HG03066 (cell line): ENCODE data around the gene WDR59.

Experiments used
- ATAC-seq: cut with Tn5 transposase; IDR thresholded peaks from one replicate; pipeline ENCODE4 v1.9.1; 2021; ENCODE audit warnings: low read depth; ENCODE audit not compliant: unreplicated experiment

The WDR59 gene

DNA sequence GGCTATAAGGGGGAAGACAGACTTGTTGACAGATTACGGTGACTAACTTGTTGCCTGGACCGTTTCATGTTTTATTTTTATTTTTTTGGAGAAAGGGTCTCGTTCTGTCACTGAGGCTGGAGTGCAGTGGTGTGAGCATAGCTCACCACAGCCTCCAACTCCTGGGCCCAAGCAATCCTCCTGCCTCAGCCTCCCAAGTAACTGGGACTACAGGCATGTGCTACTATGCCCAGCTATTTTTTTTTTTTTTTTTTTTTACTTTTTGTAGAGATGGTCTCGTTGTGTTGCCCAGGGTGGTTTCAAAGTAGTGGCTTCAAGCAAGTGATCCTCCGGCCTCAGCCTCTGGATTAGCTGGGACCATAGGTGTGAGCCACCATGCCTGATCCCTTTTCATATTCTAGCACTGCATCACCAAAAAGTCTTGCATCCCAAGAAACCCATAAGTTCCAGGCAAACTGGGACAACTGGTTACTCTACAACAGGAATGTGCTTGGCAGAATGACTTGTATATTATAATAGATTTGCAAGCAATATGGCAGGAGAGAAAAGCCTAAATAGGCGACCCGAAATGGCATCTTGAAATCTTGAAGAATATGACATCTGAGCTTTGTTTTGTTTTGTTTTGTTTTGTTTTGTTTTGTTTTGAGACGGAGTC is 2.2 kb upstream of the WDR59 start:
- ATAC-seq = no peak

DNA sequence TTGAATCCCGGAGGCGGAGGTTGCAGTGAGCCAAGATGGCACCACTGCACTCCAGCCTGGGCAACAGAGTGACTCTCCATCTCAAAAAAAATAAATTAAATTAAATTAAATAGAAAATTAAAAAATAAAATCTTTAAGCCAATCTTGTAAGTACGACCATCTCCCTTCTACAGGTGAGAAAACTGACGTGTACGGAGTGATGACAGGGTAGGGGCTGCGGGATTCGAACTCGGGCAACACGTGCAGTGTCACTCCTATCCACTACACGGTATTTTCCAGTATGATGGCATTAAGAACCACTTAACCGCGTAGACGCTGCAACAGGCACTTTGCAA is 762 bp downstream of the WDR59 start:
- ATAC-seq = no peak

DNA sequence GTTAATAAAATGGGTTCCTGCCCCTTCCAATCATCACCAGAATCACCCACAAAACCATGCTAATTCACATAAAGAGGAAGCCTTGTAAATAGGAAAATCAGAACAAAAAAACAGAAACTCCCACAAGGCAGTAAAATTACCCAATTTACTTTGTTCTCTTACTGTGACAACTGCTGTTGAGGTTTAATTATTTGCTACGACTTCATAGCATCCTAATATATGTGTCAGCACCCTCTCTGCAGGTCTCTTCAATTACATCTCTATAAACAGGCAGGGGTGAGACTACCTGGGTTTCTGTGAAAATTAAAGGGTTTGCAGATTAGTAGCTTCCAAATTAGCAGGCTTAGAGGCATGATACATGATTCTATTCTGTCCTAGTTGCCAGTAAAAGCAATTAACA is 2.7 kb downstream of the WDR59 start:
- ATAC-seq = no peak

DNA sequence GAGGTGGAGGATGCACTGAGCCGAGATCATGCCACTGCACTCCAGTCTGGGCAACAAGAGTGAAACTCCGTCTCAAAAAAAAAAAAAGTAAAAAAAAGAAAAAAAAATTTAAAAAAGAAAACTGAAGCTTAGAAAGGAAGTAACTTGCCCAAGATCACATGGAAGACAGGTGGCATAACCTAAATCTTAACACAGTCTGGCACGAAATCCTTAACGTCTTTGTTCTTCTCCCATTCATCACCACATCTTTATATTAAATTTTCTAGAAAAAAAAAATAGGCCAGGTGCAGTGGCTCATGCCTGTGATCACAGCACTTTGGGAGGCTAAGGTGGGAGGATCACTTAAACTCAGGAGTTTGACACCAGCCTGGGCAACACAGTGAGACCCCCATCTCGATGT is 9.3 kb downstream of the WDR59 start:
- ATAC-seq = no peak

DNA sequence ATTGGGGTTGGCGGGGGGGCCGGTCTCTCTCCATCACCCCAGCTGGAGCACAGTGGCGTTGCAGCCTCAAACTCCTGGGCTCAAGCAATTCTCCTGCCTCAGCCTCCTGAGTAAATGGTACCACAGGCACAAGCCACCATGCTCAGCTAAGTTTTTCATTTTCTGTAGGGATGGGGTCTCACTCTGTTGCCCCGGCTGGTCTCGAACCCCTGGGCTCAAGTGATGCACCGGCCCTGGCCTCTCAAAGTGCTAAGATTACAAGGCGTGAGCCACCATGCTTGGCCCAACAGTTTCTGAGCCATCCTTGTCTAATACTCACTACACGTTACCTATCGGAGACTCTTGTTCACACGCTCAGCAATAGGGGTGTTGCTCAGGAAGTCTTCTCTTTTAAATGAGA is 11.6 kb downstream of the WDR59 start:
- no peak for ATAC-seq

DNA sequence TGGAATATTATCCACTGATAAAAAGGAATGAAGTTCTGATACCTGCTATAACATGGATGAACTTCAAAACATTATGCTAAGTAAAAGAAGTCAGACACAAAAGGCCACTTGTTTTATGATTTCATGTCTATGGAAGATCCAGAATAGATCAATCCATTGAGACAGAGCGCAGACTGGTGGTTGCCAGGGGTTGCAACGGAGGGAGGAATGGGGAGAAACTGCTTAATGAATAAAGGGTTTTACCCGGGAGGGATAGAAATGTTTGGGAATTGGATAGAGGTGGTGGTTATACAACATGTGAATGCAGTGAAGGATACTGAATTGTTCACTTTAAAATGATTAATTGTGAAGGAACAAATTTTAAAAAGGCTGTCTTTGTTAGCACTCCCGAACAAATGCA is 30.2 kb downstream of the WDR59 start:
- no peak for ATAC-seq

DNA sequence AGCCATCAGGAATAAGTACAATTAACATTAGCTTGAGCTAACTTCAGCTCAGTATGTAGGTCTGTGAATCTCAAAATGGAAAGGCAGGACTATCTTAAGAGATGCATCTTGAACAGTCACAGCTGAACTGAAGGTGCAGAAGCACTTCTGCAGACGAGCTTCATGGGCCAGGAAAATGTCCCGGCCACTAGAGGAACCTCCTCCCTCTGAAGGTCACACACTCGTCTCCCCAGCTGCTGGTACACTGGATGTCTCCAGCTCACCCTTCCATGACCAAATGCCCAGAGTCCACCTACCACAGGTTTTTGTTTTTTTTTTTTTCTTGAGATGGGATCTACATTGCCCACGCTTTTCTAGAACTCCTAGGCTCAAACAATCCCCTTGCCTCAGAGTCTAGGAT is 33.2 kb downstream of the WDR59 start:
- no peak for ATAC-seq

DNA sequence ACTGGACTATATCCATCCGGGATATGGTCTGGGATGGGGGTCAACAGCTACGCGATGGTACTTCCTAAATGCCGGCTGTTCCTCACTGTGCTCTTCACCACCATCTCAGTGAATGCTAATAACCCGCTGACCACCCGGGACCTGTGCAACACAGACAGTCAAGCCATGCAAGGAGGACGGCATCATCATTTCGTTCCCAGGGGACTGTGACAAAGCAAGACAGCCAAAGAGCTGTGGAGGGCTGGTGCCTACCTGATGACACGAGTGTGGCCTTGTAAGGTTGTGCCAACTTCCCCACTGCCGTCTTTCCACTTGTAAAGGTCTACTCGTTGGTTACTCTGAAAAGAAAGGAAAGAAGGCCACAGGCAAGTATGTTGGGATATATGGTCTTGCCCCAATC is 33.7 kb downstream of the WDR59 start:
- ATAC-seq = no peak

DNA sequence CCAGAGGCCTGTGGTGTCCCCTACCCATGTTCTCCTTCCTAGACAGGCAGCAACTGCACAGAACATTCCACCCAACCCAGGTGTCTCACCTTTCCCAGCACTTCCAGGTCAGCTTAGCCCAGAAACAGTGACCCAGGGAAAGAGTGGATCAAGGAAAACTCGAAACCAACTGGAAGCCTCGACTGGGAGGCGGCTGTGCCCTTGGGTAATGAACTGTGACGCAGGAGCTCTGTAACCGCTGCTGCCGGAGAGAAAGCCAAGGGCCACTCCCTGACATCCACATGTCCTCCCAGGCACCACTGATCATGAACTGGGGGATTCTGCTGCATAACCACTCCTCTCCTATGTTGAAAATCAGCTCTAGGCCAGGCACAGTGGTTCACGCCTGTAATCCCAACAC is 34.4 kb downstream of the WDR59 start:
- no peak for ATAC-seq

DNA sequence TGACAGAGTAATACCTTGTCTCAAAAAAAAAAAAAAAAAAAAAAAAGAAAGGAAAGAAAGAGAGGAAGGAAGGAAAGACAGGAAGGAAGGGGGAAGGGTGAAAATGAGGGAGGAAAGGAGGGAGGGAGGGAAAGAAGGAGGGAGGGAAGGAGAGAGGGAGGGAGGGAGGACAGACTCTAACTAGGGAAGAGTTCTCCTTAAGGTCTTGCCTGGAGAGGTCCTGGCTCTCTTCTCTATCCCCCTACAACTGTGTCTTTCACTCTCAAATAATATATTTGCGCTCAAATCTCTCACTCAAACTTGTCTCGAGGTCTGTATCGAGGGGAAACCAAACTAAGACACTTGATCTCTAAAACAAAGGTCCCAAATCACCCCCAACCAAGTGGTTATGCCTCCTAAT is 35.6 kb downstream of the WDR59 start:
- no peak for ATAC-seq

DNA sequence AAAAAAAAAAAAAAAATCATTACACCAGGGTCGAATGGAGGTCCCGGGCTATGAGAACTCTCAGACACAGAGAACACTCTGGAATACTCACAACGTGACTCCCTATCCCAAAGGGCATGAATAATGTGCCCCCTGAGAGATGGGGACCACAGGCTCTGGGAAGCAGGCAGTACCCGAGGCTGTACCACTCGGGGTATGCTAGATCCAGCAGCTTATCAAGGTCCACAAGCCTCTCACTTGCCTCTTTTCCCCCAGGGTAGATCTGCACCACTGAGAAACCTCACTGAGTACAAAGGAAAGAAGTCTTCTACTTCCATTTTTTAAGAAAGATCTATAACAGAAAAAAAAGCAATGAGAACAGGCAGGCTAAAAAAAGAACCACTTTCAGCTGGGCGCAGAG is 40.5 kb downstream of the WDR59 start:
- no peak for ATAC-seq

DNA sequence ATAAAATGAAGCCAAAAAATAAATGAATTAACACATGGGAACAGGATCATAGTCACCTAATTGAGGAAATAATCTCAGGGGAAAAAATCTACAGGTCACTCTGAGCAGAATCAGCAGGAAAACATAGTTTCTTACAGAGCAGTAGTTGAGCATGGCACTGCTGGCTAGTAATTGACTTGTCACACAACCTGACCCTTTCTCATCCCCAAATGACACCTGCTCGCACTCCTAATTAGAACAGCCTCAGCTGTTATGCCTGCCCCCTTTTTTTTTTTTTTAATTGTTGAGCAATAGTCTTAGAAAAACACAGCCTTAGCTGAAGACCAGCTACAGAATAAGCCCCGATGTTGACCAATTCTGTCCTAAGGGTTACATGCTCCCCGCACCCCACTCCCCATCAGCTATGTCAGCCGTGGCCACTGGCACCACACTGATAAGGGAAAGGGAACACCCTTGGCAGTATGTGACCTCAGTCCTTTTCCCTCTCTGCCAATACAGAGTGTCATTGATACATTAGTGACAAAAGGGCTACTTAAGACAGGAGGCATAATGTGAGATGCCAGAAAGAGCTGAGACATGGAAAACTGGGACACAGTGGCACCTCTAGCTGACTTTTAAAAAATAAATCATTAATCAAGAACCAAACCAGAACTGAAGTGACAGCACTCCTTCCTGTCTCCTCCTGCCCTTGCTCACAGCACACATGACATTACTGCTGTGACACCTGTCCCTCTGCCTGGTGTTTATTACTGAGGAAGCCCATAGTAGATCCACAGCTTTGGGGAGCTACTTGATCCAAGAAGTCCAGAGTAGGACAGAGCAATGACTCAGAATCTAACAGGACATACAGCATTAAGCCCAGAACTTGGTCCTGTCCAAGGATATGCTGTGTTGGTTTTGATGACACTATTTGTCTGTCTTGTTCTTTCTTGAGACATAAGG is 41.7 kb downstream of the WDR59 start:
- ATAC-seq = no peak

DNA sequence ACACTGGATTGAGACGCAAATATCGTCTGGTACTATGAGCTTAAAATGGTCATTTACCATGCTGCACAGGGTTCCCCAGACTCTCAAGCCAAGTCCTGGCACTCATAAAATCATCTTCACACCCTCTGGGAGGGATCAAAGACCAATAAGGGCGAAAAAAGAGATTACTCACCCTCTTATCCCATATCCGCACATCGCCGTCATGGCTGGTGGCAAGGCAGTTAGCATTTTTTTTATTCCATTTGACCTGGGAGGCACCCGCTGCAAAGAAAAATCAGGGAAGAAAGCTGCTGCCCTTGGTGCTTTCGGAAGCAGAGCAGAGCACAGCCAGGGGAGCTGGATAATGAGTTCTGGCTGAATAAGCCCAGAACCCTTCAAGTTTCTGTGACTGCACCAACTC is 42.4 kb downstream of the WDR59 start:
- no peak for ATAC-seq

DNA sequence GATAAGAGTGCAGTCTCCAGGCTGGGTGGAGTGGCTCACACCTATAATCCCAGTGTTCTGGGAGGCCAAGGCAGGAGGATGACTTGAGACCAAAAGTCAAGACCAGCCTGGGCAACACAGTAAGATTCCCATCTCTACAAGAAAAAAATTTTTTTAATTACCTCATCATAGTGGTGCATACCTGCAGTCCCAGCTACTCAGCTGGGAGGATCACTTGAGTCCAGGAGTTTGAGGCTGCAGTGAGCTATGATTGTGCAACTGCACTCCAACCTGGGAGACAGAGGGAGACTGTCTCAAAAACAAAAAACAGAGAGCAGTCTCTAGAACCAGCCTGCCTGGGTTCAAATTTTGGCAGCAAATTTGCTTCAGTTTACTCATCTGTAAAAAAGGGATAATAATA is 45.2 kb downstream of the WDR59 start:
- ATAC-seq = no peak

DNA sequence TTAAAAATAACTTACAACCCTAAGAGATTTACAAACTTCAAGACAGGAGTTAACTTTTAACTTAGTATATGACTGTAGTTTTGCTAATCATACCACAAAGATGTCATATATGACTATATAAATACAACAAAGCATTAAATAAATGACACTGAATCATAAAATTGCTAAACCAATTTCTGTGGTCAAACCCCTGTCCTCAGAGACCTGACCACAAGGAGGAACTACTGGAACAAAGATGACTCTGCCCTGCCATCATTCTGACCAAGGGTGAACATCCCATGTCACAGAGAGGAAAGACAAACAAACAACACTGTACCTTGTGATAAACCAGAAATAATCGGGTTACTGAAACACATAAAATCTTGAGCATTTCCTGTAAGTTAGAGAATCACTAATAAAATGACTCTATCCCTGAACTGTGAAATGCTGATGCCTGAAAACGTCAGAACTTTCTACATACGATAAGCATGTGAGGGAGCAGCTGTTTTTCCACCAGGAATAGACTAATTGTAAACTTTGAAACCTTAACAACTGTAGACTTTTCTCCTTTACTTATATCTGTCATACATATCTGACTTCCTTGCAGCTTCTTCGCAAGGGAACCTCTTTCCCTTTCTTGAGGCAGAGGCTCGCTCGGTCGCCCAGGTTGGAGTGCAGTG is 47.9 kb downstream of the WDR59 start:
- peak; percentile 76 for ATAC-seq

DNA sequence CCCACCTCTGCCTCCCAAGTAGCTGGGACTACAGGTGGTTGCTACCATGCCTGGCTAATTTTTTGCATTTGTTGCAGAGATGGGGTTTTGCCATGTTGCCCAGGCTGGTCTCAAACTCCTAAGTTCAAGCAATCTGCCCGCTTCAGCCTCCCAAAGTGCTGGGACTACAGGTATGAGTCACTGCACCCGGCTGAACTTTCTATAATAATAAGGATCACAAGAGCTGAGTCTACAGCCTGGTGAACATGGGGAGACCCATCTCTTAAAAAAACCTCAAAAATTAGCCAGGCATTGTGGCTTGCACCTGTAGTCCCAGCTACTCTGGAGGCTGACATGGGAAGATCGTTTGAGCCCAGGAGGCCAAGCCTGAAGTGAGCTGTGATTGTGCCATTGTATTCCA is 53.5 kb downstream of the WDR59 start:
- no peak for ATAC-seq

DNA sequence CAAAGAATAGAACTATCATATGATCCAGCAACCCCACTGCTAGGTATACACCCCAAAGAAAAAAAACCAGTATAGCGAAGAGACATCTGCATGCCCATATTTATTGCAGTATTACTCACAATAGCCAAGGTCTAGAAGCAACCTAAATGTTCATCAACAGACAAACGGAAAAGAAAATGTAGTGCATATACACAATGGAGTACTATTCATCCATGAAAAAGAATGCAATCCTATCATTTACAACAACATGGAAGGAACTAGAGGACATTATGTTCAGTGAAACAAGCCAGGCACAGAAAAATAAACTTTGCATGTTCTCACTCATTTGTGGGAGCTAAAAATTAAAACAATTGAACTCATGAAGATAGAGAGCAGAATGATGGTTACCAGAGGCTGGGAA is 55.3 kb downstream of the WDR59 start:
- no peak for ATAC-seq

DNA sequence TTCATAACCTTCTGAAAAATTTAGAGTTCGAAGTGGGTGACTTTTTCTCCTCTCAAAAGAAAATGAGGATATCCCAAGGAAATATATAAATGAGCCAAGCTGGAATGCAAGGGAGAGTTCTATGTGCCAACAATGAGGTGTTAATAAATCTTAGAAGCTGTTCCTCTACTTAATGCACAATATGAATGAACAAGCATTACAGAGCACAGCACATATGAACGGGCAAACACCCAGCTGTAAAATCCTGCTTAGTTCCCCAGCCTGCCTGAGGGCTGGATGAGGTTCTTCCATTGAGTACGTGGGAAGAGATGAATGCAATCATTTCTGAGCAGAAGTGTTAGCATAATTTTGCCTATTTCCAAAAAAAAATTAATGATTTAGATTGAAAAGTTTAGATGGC is 58.1 kb downstream of the WDR59 start:
- ATAC-seq = no peak

DNA sequence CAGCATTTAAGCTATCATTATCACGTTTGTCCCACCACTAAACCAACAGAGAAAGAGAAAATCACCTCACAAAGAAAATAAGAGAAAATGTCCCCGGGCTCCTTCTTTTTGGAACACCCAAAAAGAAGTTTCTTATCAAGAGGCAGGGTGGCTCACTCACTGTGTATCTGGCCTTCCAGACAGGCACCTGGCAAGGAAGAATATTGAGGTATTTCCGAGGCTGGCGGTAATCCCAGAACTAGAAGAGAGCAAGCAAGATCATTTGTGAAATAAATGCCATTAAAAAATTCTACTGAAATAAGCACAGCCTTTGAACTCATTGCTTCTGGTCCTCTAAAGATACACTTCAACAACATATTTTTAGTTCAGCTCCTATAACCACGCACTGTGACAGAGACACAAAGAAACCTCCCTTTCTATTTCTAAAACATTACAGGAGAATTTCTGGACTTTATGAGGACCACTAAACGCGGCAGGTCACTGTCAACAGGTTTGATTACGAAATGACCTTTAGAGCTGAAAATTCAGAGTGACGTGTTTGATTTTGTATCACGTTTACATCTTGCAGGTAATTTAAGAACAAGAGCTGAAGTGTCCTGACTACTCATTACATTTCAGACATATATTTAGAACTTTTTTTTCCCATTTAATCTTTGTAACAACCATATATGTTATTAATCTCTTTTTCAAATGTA is 61.0 kb downstream of the WDR59 start:
- ATAC-seq = no peak

DNA sequence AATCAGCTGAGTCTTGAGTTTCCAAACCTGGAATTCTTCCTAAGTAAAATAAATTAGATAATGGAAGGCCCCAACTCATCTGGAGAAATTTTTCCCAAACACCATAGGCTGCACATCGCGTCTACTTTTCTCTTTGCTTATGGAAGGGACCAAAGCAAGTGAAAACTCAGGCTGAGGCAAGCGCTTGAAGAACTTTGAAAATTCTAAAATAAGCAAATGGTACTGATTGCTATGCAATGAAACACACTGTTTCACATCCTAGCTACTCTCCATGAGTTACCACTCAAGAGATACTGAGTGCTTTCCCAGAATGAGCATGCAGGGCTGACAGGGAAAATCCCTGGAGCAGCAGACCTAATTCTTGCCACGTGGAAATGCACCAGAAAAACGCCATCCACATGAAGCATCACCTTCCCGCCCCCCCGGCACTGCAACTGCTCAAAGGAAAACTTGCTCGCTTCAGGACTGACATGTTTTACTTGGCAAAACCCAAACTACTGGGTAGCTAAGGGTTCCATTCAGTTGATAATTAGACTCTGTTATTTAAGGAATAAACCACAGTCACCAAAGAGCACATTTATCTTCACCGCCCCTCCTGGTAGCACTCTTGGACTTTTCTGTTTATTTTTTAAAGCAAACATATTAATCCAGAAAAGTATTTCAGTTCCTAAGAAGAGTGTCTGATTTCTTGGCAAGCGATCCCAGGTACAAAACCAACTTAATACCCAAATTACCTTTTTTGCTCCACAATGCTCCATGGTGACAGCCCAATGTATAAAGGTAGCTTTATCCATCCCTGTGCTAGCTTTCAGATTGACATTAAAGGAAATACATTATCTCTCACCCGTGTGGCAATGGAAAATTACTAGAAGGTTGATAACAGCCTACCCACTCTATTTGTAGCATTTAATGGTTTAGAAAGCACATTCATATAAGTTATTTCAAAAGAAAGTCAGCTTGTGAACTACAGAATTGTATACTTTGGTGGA is 62.5 kb downstream of the WDR59 start:
- ATAC-seq = no peak
